ENCODE results near the gene SMIM8.

SMIM8 gene

GRCh38 chr6:87384449-87384848 is 62.1 kb downstream of the SMIM8 start:
- Histone ChIP-seq H3K23ac (ENCODE audit: low read length) (no peak overlapping the region), H3K9me3 (ENCODE audit: insufficient read depth, low read depth, low read length) (no peaks in the 10 kb centered on the region), H3K4me2 (ENCODE audit: low read length) (no peak overlapping the region), H3K79me2 (ENCODE audit: control insufficient read depth, insufficient read depth, low read length, poor library complexity) (no peaks in the 10 kb centered on the region), H3K27me3 (ENCODE audit: insufficient read depth, low read length) (no peaks in the 10 kb centered on the region), H4K91ac (ENCODE audit: low read depth, low read length) (no peak overlapping the region), H2BK120ac (ENCODE audit: insufficient read depth, low read length, poor library complexity) (no peak overlapping the region), H3K14ac (ENCODE audit: low read length) (no peak overlapping the region), H3K9ac (ENCODE audit: low read length) (no peak overlapping the region), H4K8ac (ENCODE audit: low read depth, low read length) (no peak overlapping the region), H3K4me1 (ENCODE audit: control insufficient read depth in 1 of 2, insufficient read depth in 2 of 2, low read length in 2 of 2) (no peaks in the 10 kb centered on the region), H2BK5ac (ENCODE audit: low read depth, low read length, poor library complexity) (no peak overlapping the region), H2AK5ac (ENCODE audit: low read length) (no peak overlapping the region), H3K36me3 (ENCODE audit: control insufficient read depth in 1 of 2, insufficient read depth in 2 of 2, low read length in 2 of 2) (peaks cover 0 to 1% of the 10 kb centered on the region in 2 experiments), H3K18ac (ENCODE audit: low read length) (no peak overlapping the region), H4K12ac (ENCODE audit: low read depth, low read length) (no peak overlapping the region), H3K4me3 (ENCODE audit: low read depth, low read length) (no peak overlapping the region), H2BK12ac (ENCODE audit: low read length) (no peak overlapping the region), H3K79me1 (ENCODE audit: low read length) (no peaks in the 10 kb centered on the region), H3K27ac (ENCODE audit: low read depth, low read length) (no peak overlapping the region), H2AFZ (ENCODE audit: insufficient read depth, low read length, poor library complexity) (no peak overlapping the region), H3K4ac (ENCODE audit: low read depth, low read length) (no peak overlapping the region)
- no CpG with 5 or more reads among the region's 3 CpGs for WGBS (ENCODE audit: extremely low coverage, insufficient coverage, insufficient read length)
- no peak for DNase-seq

DNA sequence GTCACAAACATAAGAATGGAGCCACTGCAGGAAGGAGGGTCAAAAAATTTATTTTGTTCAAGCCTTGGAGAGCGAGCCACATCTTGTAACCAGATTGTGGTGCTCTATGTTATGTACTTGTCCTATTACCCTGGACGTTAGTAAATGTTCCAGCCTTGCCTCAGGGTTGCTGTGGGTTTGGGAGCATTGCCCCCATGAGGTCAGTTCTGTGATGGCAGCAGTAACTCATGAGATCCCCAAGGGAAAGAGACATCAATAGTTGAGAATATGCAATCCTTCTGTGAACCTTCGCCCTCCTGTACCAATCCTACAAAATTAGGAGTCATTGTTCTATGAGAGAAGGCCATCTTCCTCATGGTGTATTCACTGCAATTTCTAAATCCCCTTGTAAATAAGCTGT is 68.9 kb downstream of the SMIM8 start:
- no peak overlapping the region for H3K9ac ChIP-seq (ENCODE audit: low read length)
- no peak overlapping the region for H2BK120ac ChIP-seq (ENCODE audit: insufficient read depth, low read length, poor library complexity)
- DNase-seq: peak; percentile 25 to 71
- no peaks in the 10 kb centered on the region for H3K27me3 ChIP-seq (ENCODE audit: insufficient read depth, low read length)
- no peak overlapping the region for H2BK5ac ChIP-seq (ENCODE audit: low read depth, low read length, poor library complexity)
- H3K14ac ChIP-seq (ENCODE audit: low read length): no peak overlapping the region
- H3K4me2 ChIP-seq (ENCODE audit: low read length): no peak overlapping the region
- no CpG with 5 or more reads among the region's 3 CpGs for WGBS (ENCODE audit: extremely low coverage, insufficient coverage, insufficient read length)
- H3K4me3 ChIP-seq (ENCODE audit: low read depth, low read length): no peak overlapping the region
- no peak overlapping the region for H2BK12ac ChIP-seq (ENCODE audit: low read length)
- H3K79me2 ChIP-seq (ENCODE audit: control insufficient read depth, insufficient read depth, low read length, poor library complexity): no peaks in the 10 kb centered on the region
- H3K4me1 ChIP-seq (ENCODE audit: control insufficient read depth in 1 of 2, insufficient read depth in 2 of 2, low read length in 2 of 2): no peaks in the 10 kb centered on the region
- no peak overlapping the region for H2AFZ ChIP-seq (ENCODE audit: insufficient read depth, low read length, poor library complexity)
- no peaks in the 10 kb centered on the region for H3K79me1 ChIP-seq (ENCODE audit: low read length)
- no peak overlapping the region for H3K27ac ChIP-seq (ENCODE audit: low read depth, low read length)
- H3K36me3 ChIP-seq (ENCODE audit: control insufficient read depth in 1 of 2, insufficient read depth in 2 of 2, low read length in 2 of 2): no peaks in the 10 kb centered on the region
- H3K4ac ChIP-seq (ENCODE audit: low read depth, low read length): no peak overlapping the region
- no peak overlapping the region for H4K91ac ChIP-seq (ENCODE audit: low read depth, low read length)
- H4K8ac ChIP-seq (ENCODE audit: low read depth, low read length): no peak overlapping the region
- H3K23ac ChIP-seq (ENCODE audit: low read length): no peak overlapping the region
- H4K12ac ChIP-seq (ENCODE audit: low read depth, low read length): no peak overlapping the region
- H3K18ac ChIP-seq (ENCODE audit: low read length): no peak overlapping the region
- no peaks in the 10 kb centered on the region for H3K9me3 ChIP-seq (ENCODE audit: insufficient read depth, low read depth, low read length)
- no peak overlapping the region for H2AK5ac ChIP-seq (ENCODE audit: low read length)
